K562 (cell line): ENCODE results near the gene LRP6. TPM values are rescaled to one million over a fixed set of nuclear protein-coding genes. Genes with fewer than 3 reads are reported as not detected.
A peak's percentile ranks its signal among the peaks of the same experiment; 100 is the strongest.

Experiments
- ATF3 ChIP-seq, 2 experiments: fragments of 450-650 bp in 1 of 2; sonication (generic) in 1 of 2; formaldehyde crosslinking in 1 of 2; IDR thresholded peaks in 1 of 2; conservative IDR thresholded peaks in 1 of 2; 2 replicates each; pipeline versions ENCODE4 v1.6.1 to v1.8.1; 2016 to 2023; ENCODE audit warnings: mild to moderate bottlenecking in 2 of 2, moderate library complexity in 2 of 2, inconsistent platforms in 1 of 2, missing genetic modification reagents in 1 of 2
- CBX5 ChIP-seq: IDR thresholded peaks from 2 replicates; pipeline ENCODE4 v1.6.1; 2014; ENCODE audit warnings: low read depth, borderline replicate concordance
- DEAF1 ChIP-seq: fragments of 450-650 bp; formaldehyde crosslinking; IDR thresholded peaks from 2 replicates; pipeline ENCODE4 v1.4.0; 2020; ENCODE audit warnings: mild to moderate bottlenecking, moderate library complexity
- E2F1 ChIP-seq: sonication (generic); formaldehyde crosslinking; IDR thresholded peaks from 2 replicates; pipeline ENCODE4 v1.8.1; 2023; ENCODE audit warnings: mild to moderate bottlenecking, missing genetic modification reagents, moderate library complexity
- EP400 ChIP-seq: fragments of 450-650 bp; IDR thresholded peaks from 2 replicates; pipeline ENCODE4 v1.6.1; 2017; ENCODE audit warnings: antibody characterized with exemption, mild to moderate bottlenecking, moderate library complexity
- GTF2E2 ChIP-seq: fragments of 200-800 bp; sonication (Bioruptor generic); IDR thresholded peaks from 2 replicates; pipeline ENCODE4 v1.6.1; 2016; ENCODE audit warnings: missing genetic modification characterization, missing compliant biosample characterization
- MXD1 ChIP-seq: fragments of 250-450 bp; sonication (Bioruptor Pico); IDR thresholded peaks from 2 replicates; pipeline ENCODE4 v1.8.0; 2021; ENCODE audit warnings: borderline replicate concordance, mild to moderate bottlenecking, moderate library complexity; ENCODE audit not compliant: poor library complexity, severe bottlenecking
- MYNN ChIP-seq, 2 experiments: sonication (generic); formaldehyde crosslinking in 1 of 2; IDR thresholded peaks; 2 replicates each; pipeline versions ENCODE4 v1.5.0 to v1.6.1; 2016 to 2020; ENCODE audit warnings: antibody characterized with exemption in 1 of 2, missing genetic modification reagents in 1 of 2
- OTX1 ChIP-seq: fragments of 450-650 bp; formaldehyde crosslinking; IDR thresholded peaks from 2 replicates; pipeline ENCODE4 v1.4.0; 2022; ENCODE audit warnings: mild to moderate bottlenecking
- PCBP1 ChIP-seq: fragments of 200-400 bp; formaldehyde crosslinking; IDR thresholded peaks from 2 replicates; pipeline ENCODE4 v1.6.1; 2018; ENCODE audit warnings: mild to moderate bottlenecking, low read depth, low read length; ENCODE audit not compliant: poor library complexity, severe bottlenecking
- PTTG1 ChIP-seq: fragments of 450-650 bp; IDR thresholded peaks from 2 replicates; pipeline ENCODE4 v1.6.1; 2016; ENCODE audit warnings: low read depth, mild to moderate bottlenecking, missing genetic modification characterization, missing compliant biosample characterization
- SMAD4 ChIP-seq: fragments of 250-450 bp; sonication (Bioruptor Pico); conservative IDR thresholded peaks from 2 replicates; pipeline ENCODE4 v1.8.0; 2021; ENCODE audit warnings: inconsistent platforms, mild to moderate bottlenecking, moderate library complexity
- SRSF7 ChIP-seq: fragments of 200-400 bp; formaldehyde crosslinking; optimal IDR thresholded peaks from 2 replicates; pipeline ENCODE3; 2017; ENCODE audit warnings: mild to moderate bottlenecking, low read depth, low read length
- XRCC3 ChIP-seq: fragments of 450-650 bp; IDR thresholded peaks from 2 replicates; pipeline ENCODE4 v1.6.1; 2017; ENCODE audit warnings: mild to moderate bottlenecking, moderate library complexity
- ZBTB49 ChIP-seq: sonication (generic); formaldehyde crosslinking; IDR thresholded peaks from 2 replicates; pipeline ENCODE4 v1.8.0; 2022; ENCODE audit warnings: missing genetic modification reagents, mild to moderate bottlenecking, borderline replicate concordance
- ZNF224 ChIP-seq: sonication (generic); formaldehyde crosslinking; IDR thresholded peaks from 2 replicates; pipeline ENCODE4 v1.8.0; 2022; ENCODE audit warnings: mild to moderate bottlenecking, missing genetic modification reagents
- ZNF274 ChIP-seq: IDR thresholded peaks from 2 replicates; pipeline ENCODE4 v1.6.1; 2011; ENCODE audit warnings: low read depth, mild to moderate bottlenecking, low read length, moderate library complexity, borderline replicate concordance
- ZNF79 ChIP-seq: fragments of 250-450 bp; sonication (Bioruptor Pico); IDR thresholded peaks from 2 replicates; pipeline ENCODE4 v1.4.0; 2020; ENCODE audit warnings: low read depth, mild to moderate bottlenecking, moderate library complexity
- polyA plus RNA-seq, 8 experiments: library from polyadenylated mRNA; depleted of rRNA in 4 of 8; stranded (reverse) in 5 of 8; unstranded in 3 of 8; fragments of >200 nt; fragmentation: Nextera tagmentation in 2 of 8; fragmentation: Illumina TruSeq in 1 of 8; extraction: Ambion mirVana in 2 of 8; extraction: Trizol in 1 of 8; gene quantifications; 2 replicates each; pipeline versions ENCODE4 v1.2.1 to v1.2.3, GENCODE V29; 2011 to 2014; ENCODE audit warnings: inconsistent platforms in 1 of 8, missing spikeins in 1 of 8
- total RNA-seq, 7 experiments: library from RNA; depleted of rRNA in 6 of 7; stranded (reverse); fragments of >200 nt in 6 of 7; fragmentation: Illumina TruSeq in 2 of 7; extraction: Trizol in 2 of 7; gene quantifications; 2 replicates each; pipeline versions ENCODE4 v1.2.1 to v1.2.3, GENCODE V29; 2011 to 2021; ENCODE audit warnings: low replicate concordance in 1 of 7

Gene LRP6
- total and polyA plus RNA-seq, 9 of the 15 experiments (the other 6 are each of a cell fraction or from before 2014, with no cell fraction given), result 3.0 to 17.0 (median 10.8) TPM

- TF ChIP-seq GTF2E2 (peak; percentile 99), SRSF7 (no peak), PCBP1 (peak; percentile 100), ATF3 (IDR thresholded peaks at IDR 0.05) (peak; percentile 87), ATF3 (CRISPR knock-in tag; conservative IDR thresholded peaks at IDR 0.05) (no peak), ZNF79 (CRISPR knock-in tag) (no peak), ZNF274 (no peak; the same call in 1 of the 2 replicates), MXD1 (no peak), MYNN (IDR thresholded peaks at IDR 0.05) (no peak), MYNN (CRISPR knock-in tag; IDR thresholded peaks at IDR 0.05) (no peak), E2F1 (CRISPR knock-in tag) (no peak), XRCC3 (no peak), ZNF224 (CRISPR knock-in tag) (no peak), DEAF1 (CRISPR knock-in tag) (peak; percentile 28; the same call in 1 of the 2 replicates), OTX1 (CRISPR knock-in tag) (peak; percentile 27; the same call in 1 of the 2 replicates), CBX5 (no peak), PTTG1 (tag) (no peak), SMAD4 (CRISPR knock-in tag) (peak; percentile 97), ZBTB49 (peak; percentile 20; the same call in 1 of the 2 replicates), EP400 (peak; percentile 94)
Measured at GRCh38 chr12:12266873-12267741, at the start of gene LRP6 (continued).
